MCF 10A (cell line): ENCODE data around the gene PTCRA. TPM values are rescaled to one million over a fixed set of nuclear protein-coding genes. Genes with fewer than 3 reads are reported as not detected.

Source experiments
- BruUV-seq: library from RNA; stranded (reverse); fragments of 400-500 nt; replicated peaks from 2 replicates; lab custom pipeline; 2021; lab: Mats Ljungman, UMichigan
- CTCF ChIA-PET: fragments of 300-600 bp; sonication (Branson Sonifier 250); formaldehyde crosslinking; extraction: SDS; loops from one replicate; lab custom pipeline; 2021; ENCODE audit warnings: antibody characterized with exemption, inconsistent platforms; lab: Yijun Ruan, JAX
- POLR2A ChIA-PET: fragments of 300-600, 350-650 bp; sonication (Branson Sonifier 250); formaldehyde crosslinking; extraction: SDS; loops from one replicate; lab custom pipeline; 2020; ENCODE audit warnings: antibody characterized with exemption, inconsistent platforms; lab: Yijun Ruan, JAX
- DNase-seq: peaks from one replicate; pipeline ENCODE4 v3.0.0-alpha.2; 2018; ENCODE audit not compliant: unreplicated experiment
- H3K27ac Mint-ChIP-seq: one replicate; pipeline ENCODE4 v1.8.0; 2022; ENCODE audit warnings: mild to moderate bottlenecking, low read depth, mixed read lengths; ENCODE audit not compliant: unreplicated experiment
- H3K27me3 Mint-ChIP-seq: one replicate; pipeline ENCODE4 v1.8.0; 2022; ENCODE audit warnings: mixed read lengths; ENCODE audit not compliant: insufficient read depth, unreplicated experiment
- H3K36me3 Mint-ChIP-seq: one replicate; pipeline ENCODE4 v1.8.0; 2022; ENCODE audit warnings: mild to moderate bottlenecking, moderate library complexity, mixed read lengths; ENCODE audit not compliant: insufficient read depth, unreplicated experiment
- H3K4me1 Mint-ChIP-seq: one replicate; pipeline ENCODE4 v1.8.0; 2022; ENCODE audit warnings: mixed read lengths; ENCODE audit not compliant: insufficient read depth, unreplicated experiment
- H3K4me3 Mint-ChIP-seq: one replicate; pipeline ENCODE4 v1.8.0; 2022; ENCODE audit warnings: mild to moderate bottlenecking, moderate library complexity, mixed read lengths; ENCODE audit not compliant: unreplicated experiment
- H3K9me3 Mint-ChIP-seq: one replicate; pipeline ENCODE4 v1.8.0; 2022; ENCODE audit warnings: mixed read lengths; ENCODE audit not compliant: unreplicated experiment
- CTCF ChIP-seq: fragments of 200-600 bp; IDR thresholded peaks from one replicate; pipeline ENCODE4 v1.8.0; 2022; ENCODE audit warnings: antibody characterized with exemption, mild to moderate bottlenecking; ENCODE audit not compliant: unreplicated experiment
- intact Hi-C: fragments of 100-400 bp; cut with micrococcal nuclease; formaldehyde crosslinking; loops from 2 replicates; pipeline ENCODE4 v1.14.1; 2022
- total RNA-seq: library from RNA; stranded (reverse); gene quantifications from 2 replicates; pipeline ENCODE4 v1.2.3, GENCODE V29; 2022

The PTCRA gene
- total RNA-seq, 1 experiment from 2014 or later: not detected

GRCh38 chr6:42938428-42938796 lies 22.6 kb downstream of the PTCRA start:
- Mint-ChIP-seq H3K27me3 (no peaks in the 10 kb centered on the region), H3K36me3 (peaks cover 49% of the 10 kb centered on the region), H3K4me1 (peaks cover 7% of the 10 kb centered on the region), H3K9me3 (no peaks in the 10 kb centered on the region), H3K4me3 (no peak overlapping the region), H3K27ac (no peak overlapping the region)
- ChIA-PET POLR2A (no interaction called here), CTCF (interaction anchor here (1.2 kb wide), 1 partner anchor 292 kb away, joined by 3 read pairs; no protein-coding TSS in a partner anchor)
- TF ChIP-seq CTCF: no peak
- intact Hi-C loops: no loop called here
- BruUV-seq: no TSS peak
- DNase-seq: no peak

- Mint-ChIP-seq H3K4me3 (no peak overlapping the region), H3K27me3 (no peaks in the 10 kb centered on the region), H3K4me1 (peaks cover 5% of the 10 kb centered on the region), H3K27ac (no peak overlapping the region), H3K36me3 (peaks cover 47% of the 10 kb centered on the region), H3K9me3 (no peaks in the 10 kb centered on the region)
- TF ChIP-seq CTCF: no peak
- intact Hi-C loops: no loop called here
- CTCF ChIA-PET: interaction anchor here (1.2 kb wide), 1 partner anchor 291 kb away, joined by 3 read pairs; no protein-coding TSS in a partner anchor
- no TSS peak for BruUV-seq
- POLR2A ChIA-PET: interaction anchor here (2.3 kb wide), 1 partner anchor 9 kb away, joined by 16 read pairs; the partner anchor contains the start of gene CNPY3
- no peak for DNase-seq
Measured at GRCh38 chr6:42938987-42939809, 23.3 kb downstream of the PTCRA start.

GRCh38 chr6:42939810-42940167 lies 23.9 kb downstream of the PTCRA start:
- BruUV-seq: no TSS peak

More at GRCh38 chr6:42939810-42940167, 23.9 kb downstream of the PTCRA start:
- no peak for DNase-seq
- CTCF ChIA-PET: interaction anchor here (0.6 to 1.2 kb wide), 3 partner anchors 19 to 497 kb away, joined by 3 to 4 read pairs (median 3); no protein-coding TSS in a partner anchor
- Mint-ChIP-seq H3K27ac (no peak overlapping the region), H3K36me3 (peaks cover 46% of the 10 kb centered on the region), H3K4me3 (no peak overlapping the region), H3K4me1 (peaks cover 5% of the 10 kb centered on the region), H3K27me3 (no peaks in the 10 kb centered on the region), H3K9me3 (no peaks in the 10 kb centered on the region)
- intact Hi-C loops: no loop called here
- no peak for TF ChIP-seq CTCF
- POLR2A ChIA-PET: interaction anchor here (2.3 kb wide), 1 partner anchor 10 kb away, joined by 16 read pairs; the partner anchor contains the start of gene CNPY3
